ENCODE data around the gene ABCC12. TPM values are rescaled to one million over a fixed set of nuclear protein-coding genes. Genes with fewer than 3 reads are reported as not detected.

Gene ABCC12
- total RNA-seq, 1 donor = not detected

- no peak overlapping the region for H2AFZ ChIP-seq (ENCODE audit: low read length)
- H4K20me1 ChIP-seq (ENCODE audit: insufficient read depth, low read length) = no peaks in the 10 kb centered on the region
- TF ChIP-seq CTCF (IDR thresholded peaks at IDR 0.05; ENCODE audit: extremely low read depth, low read depth, low read length) = no peak
- H3K4me3 ChIP-seq (ENCODE audit: insufficient read depth, low read length) = no peak overlapping the region
- no peak for DNase-seq (ENCODE audit: insufficient read length, low spot score, missing footprints)
- no peaks in the 10 kb centered on the region for H3K27me3 ChIP-seq (ENCODE audit: insufficient read depth, low read length)
- H3K36me3 ChIP-seq (ENCODE audit: insufficient read depth, low read length) = no peaks in the 10 kb centered on the region
- H3K79me2 ChIP-seq (ENCODE audit: insufficient read depth, low read length) = no peaks in the 10 kb centered on the region
- H3K4me1 ChIP-seq (ENCODE audit: insufficient read depth, low read length) = no peaks in the 10 kb centered on the region
- H3K4me2 ChIP-seq (ENCODE audit: insufficient read depth, low read length) = no peak overlapping the region
- H3K27ac ChIP-seq (ENCODE audit: low read depth, low read length) = no peak overlapping the region
- no peaks in the 10 kb centered on the region for H3K9me3 ChIP-seq (ENCODE audit: low read depth, low read length)
Measured at GRCh38 chr16:48138543-48138942, 17.2 kb downstream of the ABCC12 start.

GRCh38 chr16:48137822-48138221, 18.0 kb downstream of the ABCC12 start:
- H3K36me3 ChIP-seq (ENCODE audit: insufficient read depth, low read length) = no peaks in the 10 kb centered on the region
- H3K27me3 ChIP-seq (ENCODE audit: insufficient read depth, low read length) = no peaks in the 10 kb centered on the region
- no peak for DNase-seq (ENCODE audit: insufficient read length, low spot score, missing footprints)
- no peaks in the 10 kb centered on the region for H4K20me1 ChIP-seq (ENCODE audit: insufficient read depth, low read length)
- H3K27ac ChIP-seq (ENCODE audit: low read depth, low read length) = no peak overlapping the region
- H3K4me3 ChIP-seq (ENCODE audit: insufficient read depth, low read length) = no peak overlapping the region
- H3K9me3 ChIP-seq (ENCODE audit: low read depth, low read length) = no peaks in the 10 kb centered on the region
- H3K4me2 ChIP-seq (ENCODE audit: insufficient read depth, low read length) = no peak overlapping the region
- no peaks in the 10 kb centered on the region for H3K79me2 ChIP-seq (ENCODE audit: insufficient read depth, low read length)
- TF ChIP-seq CTCF (IDR thresholded peaks at IDR 0.05; ENCODE audit: extremely low read depth, low read depth, low read length) = no peak
- H2AFZ ChIP-seq (ENCODE audit: low read length) = no peak overlapping the region
- H3K4me1 ChIP-seq (ENCODE audit: insufficient read depth, low read length) = no peaks in the 10 kb centered on the region

GRCh38 chr16:48136547-48137360, 19.0 kb downstream of the ABCC12 start:
- no peaks in the 10 kb centered on the region for H3K79me2 ChIP-seq (ENCODE audit: insufficient read depth, low read length)
- H3K27ac ChIP-seq (ENCODE audit: low read depth, low read length) = no peak overlapping the region
- no peak overlapping the region for H2AFZ ChIP-seq (ENCODE audit: low read length)
- H3K27me3 ChIP-seq (ENCODE audit: insufficient read depth, low read length) = no peaks in the 10 kb centered on the region
- H3K9me3 ChIP-seq (ENCODE audit: low read depth, low read length) = no peaks in the 10 kb centered on the region
- H3K4me3 ChIP-seq (ENCODE audit: insufficient read depth, low read length) = no peak overlapping the region
- H4K20me1 ChIP-seq (ENCODE audit: insufficient read depth, low read length) = no peaks in the 10 kb centered on the region
- DNase-seq (ENCODE audit: insufficient read length, low spot score, missing footprints) = no peak
- no peak for TF ChIP-seq CTCF (IDR thresholded peaks at IDR 0.05; ENCODE audit: extremely low read depth, low read depth, low read length)
- H3K4me2 ChIP-seq (ENCODE audit: insufficient read depth, low read length) = no peak overlapping the region
- H3K36me3 ChIP-seq (ENCODE audit: insufficient read depth, low read length) = no peaks in the 10 kb centered on the region
- H3K4me1 ChIP-seq (ENCODE audit: insufficient read depth, low read length) = no peaks in the 10 kb centered on the region

GRCh38 chr16:48133455-48134211, 22.2 kb downstream of the ABCC12 start:
- H3K79me2 ChIP-seq (ENCODE audit: insufficient read depth, low read length) = no peaks in the 10 kb centered on the region
- H4K20me1 ChIP-seq (ENCODE audit: insufficient read depth, low read length) = no peaks in the 10 kb centered on the region
- no peaks in the 10 kb centered on the region for H3K36me3 ChIP-seq (ENCODE audit: insufficient read depth, low read length)
- no peaks in the 10 kb centered on the region for H3K27me3 ChIP-seq (ENCODE audit: insufficient read depth, low read length)
- no peak overlapping the region for H2AFZ ChIP-seq (ENCODE audit: low read length)
- H3K4me1 ChIP-seq (ENCODE audit: insufficient read depth, low read length) = peaks cover 10% of the 10 kb centered on the region
- no peak overlapping the region for H3K4me2 ChIP-seq (ENCODE audit: insufficient read depth, low read length)
- no peak overlapping the region for H3K4me3 ChIP-seq (ENCODE audit: insufficient read depth, low read length)
- H3K9me3 ChIP-seq (ENCODE audit: low read depth, low read length) = no peaks in the 10 kb centered on the region
- no peak for TF ChIP-seq CTCF (IDR thresholded peaks at IDR 0.05; ENCODE audit: extremely low read depth, low read depth, low read length)
- DNase-seq (ENCODE audit: insufficient read length, low spot score, missing footprints) = no peak
- H3K27ac ChIP-seq (ENCODE audit: low read depth, low read length) = no peak overlapping the region
